ENCODE data around the gene SERPINH1.
A peak's percentile ranks its signal among the peaks of the same experiment; 100 is the strongest.

SERPINH1 gene

DNA sequence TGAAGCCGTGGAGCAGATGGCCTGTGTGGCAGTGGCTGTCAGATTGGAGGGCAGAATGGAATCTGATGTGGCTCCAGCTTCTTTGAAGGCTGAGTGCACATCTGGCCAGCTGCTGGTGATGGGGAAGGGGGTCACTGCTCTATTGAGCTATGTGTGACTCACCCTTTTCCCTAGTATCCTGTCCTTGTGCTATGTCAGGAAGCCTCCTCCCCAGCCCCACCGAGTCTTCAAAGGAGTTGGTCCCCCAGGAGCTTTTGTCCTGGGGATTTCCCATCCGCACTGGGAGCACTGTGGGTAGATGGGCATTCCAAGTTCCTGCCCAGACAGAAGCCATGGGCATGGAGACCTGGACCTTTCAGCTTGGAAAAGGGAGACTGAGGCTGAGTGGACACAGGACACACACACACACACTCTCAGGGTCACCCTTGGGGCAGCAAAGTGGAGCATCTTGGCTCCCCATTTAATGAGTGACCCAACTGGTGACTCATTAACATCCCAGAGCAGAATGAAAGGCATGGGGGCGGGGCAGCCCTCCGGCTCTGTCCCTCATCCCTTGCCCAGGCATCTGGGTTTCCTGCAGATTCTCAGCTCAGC, 3.3 kb downstream of the SERPINH1 start:
- peaks cover 71% of the 10 kb centered on the region for H3K36me3 ChIP-seq (ENCODE audit: insufficient read depth, insufficient read length, low read length)
- DNase-seq (ENCODE audit: low read depth, low spot score), result no peak

GRCh38 chr11:75565916-75566762, 4.1 kb downstream of the SERPINH1 start:
- DNase-seq (ENCODE audit: low read depth, low spot score), result no peak
- Histone ChIP-seq H3K4me1 (ENCODE audit: insufficient read depth, insufficient read length) (peaks cover 20% of the 10 kb centered on the region), H3K9me3 (ENCODE audit: insufficient read depth, low read length) (no peaks in the 10 kb centered on the region), H3K36me3 (ENCODE audit: insufficient read depth, insufficient read length, low read length) (peaks cover 79% of the 10 kb centered on the region), H3K27me3 (ENCODE audit: insufficient read depth, insufficient read length) (no peaks in the 10 kb centered on the region), H3K4me3 (ENCODE audit: insufficient read length, low read depth) (no peak overlapping the region), H3K9ac (ENCODE audit: insufficient read length, low read depth) (peak overlapping the region; percentile 57)
- TF ChIP-seq YY1 (IDR thresholded peaks at IDR 0.05; ENCODE audit: insufficient read depth, insufficient read length), result no peak
- TF ChIP-seq ZNF274 (IDR thresholded peaks at IDR 0.05; ENCODE audit: low read depth, low read length), result no peak
- no peak for TF ChIP-seq SUZ12 (IDR thresholded peaks at IDR 0.05; ENCODE audit: extremely low read depth, insufficient read depth, insufficient read length)

More for the DNA sequence above, 3.3 kb downstream of the SERPINH1 start:
- Histone ChIP-seq H3K9ac (ENCODE audit: insufficient read length, low read depth) (peak overlapping the region; percentile 93), H3K27me3 (ENCODE audit: insufficient read depth, insufficient read length) (no peaks in the 10 kb centered on the region), H3K4me3 (ENCODE audit: insufficient read length, low read depth) (no peak overlapping the region), H3K4me1 (ENCODE audit: insufficient read depth, insufficient read length) (peaks cover 20% of the 10 kb centered on the region), H3K9me3 (ENCODE audit: insufficient read depth, low read length) (no peaks in the 10 kb centered on the region)
- no peak for TF ChIP-seq ZNF274 (IDR thresholded peaks at IDR 0.05; ENCODE audit: low read depth, low read length)
- TF ChIP-seq SUZ12 (IDR thresholded peaks at IDR 0.05; ENCODE audit: extremely low read depth, insufficient read depth, insufficient read length), result no peak
- TF ChIP-seq YY1 (IDR thresholded peaks at IDR 0.05; ENCODE audit: insufficient read depth, insufficient read length), result no peak

GRCh38 chr11:75566763-75567279, 4.8 kb downstream of the SERPINH1 start:
- TF ChIP-seq YY1 (IDR thresholded peaks at IDR 0.05; ENCODE audit: insufficient read depth, insufficient read length) (no peak), SUZ12 (IDR thresholded peaks at IDR 0.05; ENCODE audit: extremely low read depth, insufficient read depth, insufficient read length) (no peak), ZNF274 (IDR thresholded peaks at IDR 0.05; ENCODE audit: low read depth, low read length) (no peak)
- H3K4me3 ChIP-seq (ENCODE audit: insufficient read length, low read depth), result no peak overlapping the region
- peaks cover 19% of the 10 kb centered on the region for H3K4me1 ChIP-seq (ENCODE audit: insufficient read depth, insufficient read length)
- no peaks in the 10 kb centered on the region for H3K27me3 ChIP-seq (ENCODE audit: insufficient read depth, insufficient read length)
- DNase-seq (ENCODE audit: low read depth, low spot score), result no peak
- peaks cover 86% of the 10 kb centered on the region for H3K36me3 ChIP-seq (ENCODE audit: insufficient read depth, insufficient read length, low read length)
- H3K9me3 ChIP-seq (ENCODE audit: insufficient read depth, low read length), result no peaks in the 10 kb centered on the region
- H3K9ac ChIP-seq (ENCODE audit: insufficient read length, low read depth), result peak overlapping the region; percentile 57

GRCh38 chr11:75567971-75568370, 5.9 kb downstream of the SERPINH1 start:
- TF ChIP-seq SUZ12 (IDR thresholded peaks at IDR 0.05; ENCODE audit: extremely low read depth, insufficient read depth, insufficient read length) (no peak), ZNF274 (IDR thresholded peaks at IDR 0.05; ENCODE audit: low read depth, low read length) (no peak), YY1 (IDR thresholded peaks at IDR 0.05; ENCODE audit: insufficient read depth, insufficient read length) (no peak)
- H3K36me3 ChIP-seq (ENCODE audit: insufficient read depth, insufficient read length, low read length), result peaks cover 92% of the 10 kb centered on the region
- H3K27me3 ChIP-seq (ENCODE audit: insufficient read depth, insufficient read length), result no peaks in the 10 kb centered on the region

GRCh38 chr11:75568616-75569219, 6.7 kb downstream of the SERPINH1 start:
- no peaks in the 10 kb centered on the region for H3K27me3 ChIP-seq (ENCODE audit: insufficient read depth, insufficient read length)
- no peak overlapping the region for H3K4me3 ChIP-seq (ENCODE audit: insufficient read length, low read depth)
- H3K9me3 ChIP-seq (ENCODE audit: insufficient read depth, low read length), result no peaks in the 10 kb centered on the region
- H3K36me3 ChIP-seq (ENCODE audit: insufficient read depth, insufficient read length, low read length), result peaks cover 96% of the 10 kb centered on the region
- TF ChIP-seq YY1 (IDR thresholded peaks at IDR 0.05; ENCODE audit: insufficient read depth, insufficient read length), result no peak
- TF ChIP-seq SUZ12 (IDR thresholded peaks at IDR 0.05; ENCODE audit: extremely low read depth, insufficient read depth, insufficient read length), result no peak
- no peak for TF ChIP-seq ZNF274 (IDR thresholded peaks at IDR 0.05; ENCODE audit: low read depth, low read length)
- no peak overlapping the region for H3K9ac ChIP-seq (ENCODE audit: insufficient read length, low read depth)
- H3K4me1 ChIP-seq (ENCODE audit: insufficient read depth, insufficient read length), result peaks cover 19% of the 10 kb centered on the region
- DNase-seq (ENCODE audit: low read depth, low spot score), result no peak

More at GRCh38 chr11:75567971-75568370, 5.9 kb downstream of the SERPINH1 start:
- Histone ChIP-seq H3K4me1 (ENCODE audit: insufficient read depth, insufficient read length) (peaks cover 19% of the 10 kb centered on the region), H3K9me3 (ENCODE audit: insufficient read depth, low read length) (no peaks in the 10 kb centered on the region), H3K4me3 (ENCODE audit: insufficient read length, low read depth) (no peak overlapping the region), H3K9ac (ENCODE audit: insufficient read length, low read depth) (no peak overlapping the region)
- DNase-seq (ENCODE audit: low read depth, low spot score), result no peak

- DNase-seq (ENCODE audit: low read depth, low spot score), result no peak
- Histone ChIP-seq H3K9me3 (ENCODE audit: insufficient read depth, low read length) (no peaks in the 10 kb centered on the region), H3K27me3 (ENCODE audit: insufficient read depth, insufficient read length) (no peaks in the 10 kb centered on the region), H3K9ac (ENCODE audit: insufficient read length, low read depth) (no peak overlapping the region), H3K36me3 (ENCODE audit: insufficient read depth, insufficient read length, low read length) (peaks cover 89% of the 10 kb centered on the region), H3K4me1 (ENCODE audit: insufficient read depth, insufficient read length) (peaks cover 8% of the 10 kb centered on the region), H3K4me3 (ENCODE audit: insufficient read length, low read depth) (no peak overlapping the region)
- TF ChIP-seq SUZ12 (IDR thresholded peaks at IDR 0.05; ENCODE audit: extremely low read depth, insufficient read depth, insufficient read length), result no peak
- no peak for TF ChIP-seq ZNF274 (IDR thresholded peaks at IDR 0.05; ENCODE audit: low read depth, low read length)
- TF ChIP-seq YY1 (IDR thresholded peaks at IDR 0.05; ENCODE audit: insufficient read depth, insufficient read length), result no peak
Measured at GRCh38 chr11:75570559-75571139, 8.6 kb downstream of the SERPINH1 start.
